Activated naive CD4-positive, alpha-beta T cell treated with anti-CD3 and anti-CD28 coated beads, Interleukin-2, amount 10 ng/mL, durations not matched to agents 7 days and 5 days (primary cell): ENCODE results near the gene NAA80.

Experiments used
- CTCF ChIA-PET: fragments of 350-600 bp; sonication (Branson Sonifier 250); formaldehyde crosslinking; loops from one replicate; lab custom pipeline; 2021; ENCODE audit warnings: antibody characterized with exemption; lab: Charles Lee
- DNase-seq: peaks from one replicate; pipeline ENCODE4 v3.0.0-alpha.2; 2020
- H3K27ac Mint-ChIP-seq: one replicate; pipeline ENCODE4 v1.8.0; 2021; ENCODE audit warnings: mild to moderate bottlenecking, moderate library complexity, mixed read lengths
- H3K27me3 Mint-ChIP-seq: one replicate; pipeline ENCODE4 v1.8.0; 2021; ENCODE audit warnings: mild to moderate bottlenecking, mixed read lengths
- H3K36me3 Mint-ChIP-seq: one replicate; pipeline ENCODE4 v1.8.0; 2021; ENCODE audit warnings: mixed read lengths
- H3K4me1 Mint-ChIP-seq: one replicate; pipeline ENCODE4 v1.8.0; 2021; ENCODE audit warnings: mixed read lengths
- H3K4me3 Mint-ChIP-seq: one replicate; pipeline ENCODE4 v1.8.0; 2021; ENCODE audit warnings: mild to moderate bottlenecking, moderate library complexity, mixed read lengths
- H3K9me3 Mint-ChIP-seq: one replicate; pipeline ENCODE4 v1.8.0; 2021; ENCODE audit warnings: mixed read lengths

NAA80 gene

GRCh38 chr3:50324351-50325112 is 25.3 kb upstream of the NAA80 start:
- Mint-ChIP-seq H3K9me3 (no peaks in the 10 kb centered on the region), H3K4me3 (peak overlapping the region; percentile 2), H3K4me1 (peaks cover 38% of the 10 kb centered on the region), H3K27ac (no peak overlapping the region), H3K36me3 (peaks cover 7% of the 10 kb centered on the region), H3K27me3 (no peaks in the 10 kb centered on the region)
- CTCF ChIA-PET: interaction anchor here (0.8 to 3.5 kb wide), 19 partner anchors 10 to 133 kb away, joined by 3 to 40 read pairs (median 5); partner anchors contain the start of genes CYB561D2, GNAT1, HYAL1 and HYAL3
- DNase-seq: peak; percentile 78

DNA sequence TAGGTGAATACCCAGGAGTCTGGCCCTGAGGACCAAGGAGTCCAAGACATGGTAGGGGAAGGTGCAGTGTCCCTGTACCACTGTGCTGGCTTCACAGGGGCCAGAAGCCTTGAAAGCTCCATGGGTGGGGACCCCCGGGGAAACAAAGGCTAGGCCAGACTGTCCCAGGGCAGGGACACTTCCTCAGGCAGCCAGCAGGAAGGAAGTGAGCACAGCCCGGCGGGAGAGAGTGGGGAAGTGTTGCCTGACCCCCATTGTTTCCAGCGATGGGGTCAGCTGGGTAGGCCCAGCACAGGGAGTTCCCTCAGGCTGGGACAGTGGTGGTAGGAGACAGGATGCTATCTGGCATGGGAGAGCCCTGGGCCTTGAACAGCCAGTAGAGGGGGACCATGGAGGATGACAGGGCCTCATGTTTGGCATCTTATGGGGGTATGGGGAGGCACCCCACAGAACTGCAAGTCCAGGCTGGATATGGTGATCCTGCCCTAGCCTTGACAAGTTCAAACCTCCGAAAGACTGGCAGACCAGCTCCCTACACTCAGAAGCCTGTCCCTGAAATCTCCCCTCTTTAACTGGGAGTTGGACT is 24.5 kb upstream of the NAA80 start:
- Mint-ChIP-seq H3K27me3 (no peaks in the 10 kb centered on the region), H3K27ac (no peak overlapping the region), H3K9me3 (no peaks in the 10 kb centered on the region), H3K4me3 (no peak overlapping the region), H3K4me1 (peaks cover 44% of the 10 kb centered on the region), H3K36me3 (peaks cover 5% of the 10 kb centered on the region)
- CTCF ChIA-PET: interaction anchor here (0.8 to 3.5 kb wide), 19 partner anchors 8 to 132 kb away, joined by 3 to 40 read pairs (median 5); partner anchors contain the start of genes CYB561D2, GNAT1, HYAL1 and HYAL3
- DNase-seq: no peak

GRCh38 chr3:50323092-50323600 is 23.9 kb upstream of the NAA80 start:
- Mint-ChIP-seq H3K4me1 (peaks cover 44% of the 10 kb centered on the region), H3K27ac (peak overlapping the region; percentile 19), H3K4me3 (peak overlapping the region; percentile 33), H3K27me3 (no peaks in the 10 kb centered on the region), H3K36me3 (peaks cover 5% of the 10 kb centered on the region), H3K9me3 (no peaks in the 10 kb centered on the region)
- no peak for DNase-seq
- CTCF ChIA-PET: interaction anchor here (1.0 to 3.5 kb wide), 6 partner anchors 9 to 51 kb away, joined by 3 to 40 read pairs (median 10); partner anchors contain the start of genes HYAL3 and NAA80

GRCh38 chr3:50322386-50323091 is 23.3 kb upstream of the NAA80 start, which contains the start of gene HYAL2:
Gene HYAL2, minus strand, starts transcription at chr3:50322745. Its CDS starts 2,256 bp downstream, at chr3:50320489.
- Mint-ChIP-seq H3K4me3 (peak within 1 kb of the TSS; percentile 72), H3K4me1 (peaks cover 44% of the 10 kb centered on the region), H3K9me3 (no peaks in the 10 kb centered on the region), H3K36me3 (peaks cover 5% of the 10 kb centered on the region), H3K27ac (peak within 1 kb of the TSS; percentile 91), H3K27me3 (no peaks in the 10 kb centered on the region)
- no peak for DNase-seq
- CTCF ChIA-PET: interaction anchor here (1.3 to 3.5 kb wide), 5 partner anchors 8 to 31 kb away, joined by 3 to 40 read pairs (median 8); partner anchors contain the start of genes HYAL3 and NAA80

GRCh38 chr3:50322115-50322385 is 22.8 kb upstream of the NAA80 start:
- CTCF ChIA-PET: interaction anchor here (1.3 to 3.5 kb wide), 4 partner anchors 8 to 31 kb away, joined by 3 to 15 read pairs (median 6); partner anchors contain the start of genes HYAL3 and NAA80
- H3K4me1 Mint-ChIP-seq: peaks cover 44% of the 10 kb centered on the region
- peak overlapping the region; percentile 72 for H3K4me3 Mint-ChIP-seq
- no peak for DNase-seq
- no peaks in the 10 kb centered on the region for H3K9me3 Mint-ChIP-seq
- no peak overlapping the region for H3K27ac Mint-ChIP-seq
- peaks cover 5% of the 10 kb centered on the region for H3K36me3 Mint-ChIP-seq
- no peaks in the 10 kb centered on the region for H3K27me3 Mint-ChIP-seq

- H3K36me3 Mint-ChIP-seq: peaks cover 5% of the 10 kb centered on the region
- peak overlapping the region; percentile 72 for H3K4me3 Mint-ChIP-seq
- no peaks in the 10 kb centered on the region for H3K27me3 Mint-ChIP-seq
- H3K4me1 Mint-ChIP-seq: peaks cover 45% of the 10 kb centered on the region
- peak overlapping the region; percentile 91 for H3K27ac Mint-ChIP-seq
- DNase-seq: peak; percentile 90
- H3K9me3 Mint-ChIP-seq: no peaks in the 10 kb centered on the region
- CTCF ChIA-PET: interaction anchor here (0.7 to 3.5 kb wide), 4 partner anchors 7 to 30 kb away, joined by 3 to 15 read pairs (median 6); partner anchors contain the start of genes HYAL3 and NAA80
These were observed 22.3 kb upstream of the NAA80 start for GRCh38 chr3:50321336-50322114.

- Mint-ChIP-seq H3K4me3 (peak overlapping the region; percentile 94), H3K9me3 (no peaks in the 10 kb centered on the region), H3K27me3 (no peaks in the 10 kb centered on the region), H3K36me3 (peaks cover 8% of the 10 kb centered on the region), H3K4me1 (peaks cover 47% of the 10 kb centered on the region), H3K27ac (peak overlapping the region; percentile 86)
- CTCF ChIA-PET: interaction anchor here (0.7 to 2.2 kb wide), 5 partner anchors 9 to 93 kb away, joined by 3 to 8 read pairs (median 4); partner anchors contain the start of genes HYAL3 and NAA80
- peak; percentile 80 for DNase-seq
These were observed 21.7 kb upstream of the NAA80 start for GRCh38 chr3:50320853-50321335.

- DNase-seq: peak; percentile 21
- Mint-ChIP-seq H3K36me3 (peaks cover 6% of the 10 kb centered on the region), H3K27ac (no peak overlapping the region), H3K9me3 (no peaks in the 10 kb centered on the region), H3K4me3 (peak overlapping the region; percentile 94), H3K4me1 (peaks cover 51% of the 10 kb centered on the region), H3K27me3 (no peaks in the 10 kb centered on the region)
- CTCF ChIA-PET: interaction anchor here (1.0 to 1.7 kb wide), 3 partner anchors 8 to 92 kb away, joined by 3 to 5 read pairs (median 4); partner anchors contain the start of gene TUSC2
These were observed 20.9 kb upstream of the NAA80 start for GRCh38 chr3:50319894-50320625.

DNA sequence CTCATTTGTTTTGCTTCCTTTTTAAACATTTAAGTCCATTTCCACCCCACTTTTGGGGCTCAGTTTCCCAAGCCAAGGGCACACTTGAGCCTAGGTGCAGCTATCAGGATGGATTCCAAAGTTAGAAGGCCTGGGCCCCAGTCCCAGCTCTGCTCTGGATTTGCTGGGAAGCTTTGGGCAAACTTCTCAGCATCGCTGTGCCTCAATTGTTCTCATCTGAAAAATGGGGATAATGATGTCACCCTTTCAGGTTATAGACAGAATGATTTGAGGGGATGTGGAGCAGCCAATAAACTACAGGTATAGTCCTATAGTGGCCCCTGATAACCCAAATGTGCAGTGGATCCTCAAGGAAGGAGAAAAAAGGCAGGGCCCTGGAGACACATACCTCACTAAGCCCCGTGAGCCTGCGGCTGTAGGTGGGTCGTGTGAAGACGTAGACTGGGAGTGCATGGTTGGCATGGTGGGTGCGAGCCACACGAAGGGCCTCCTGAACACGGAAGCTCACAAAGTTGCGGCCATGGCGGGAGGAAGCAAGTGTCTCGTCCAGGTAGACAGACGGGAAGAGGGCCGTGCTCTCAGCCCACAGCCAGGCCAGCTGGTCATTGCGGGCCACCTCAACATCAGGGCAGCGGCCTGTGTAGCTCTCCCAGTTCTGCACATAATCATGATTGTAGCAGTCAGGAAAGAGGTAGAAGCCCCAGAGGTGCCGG is 20.1 kb upstream of the NAA80 start:
- DNase-seq: peak; percentile 18
- Mint-ChIP-seq H3K27ac (no peak overlapping the region), H3K36me3 (peaks cover 6% of the 10 kb centered on the region), H3K4me3 (peak overlapping the region; percentile 94), H3K9me3 (no peaks in the 10 kb centered on the region), H3K27me3 (no peaks in the 10 kb centered on the region), H3K4me1 (peaks cover 45% of the 10 kb centered on the region)
- CTCF ChIA-PET: interaction anchor here (0.8 to 1.7 kb wide), 4 partner anchors 9 to 73 kb away, joined by 3 to 5 read pairs (median 4); partner anchors contain the start of gene TUSC2

DNA sequence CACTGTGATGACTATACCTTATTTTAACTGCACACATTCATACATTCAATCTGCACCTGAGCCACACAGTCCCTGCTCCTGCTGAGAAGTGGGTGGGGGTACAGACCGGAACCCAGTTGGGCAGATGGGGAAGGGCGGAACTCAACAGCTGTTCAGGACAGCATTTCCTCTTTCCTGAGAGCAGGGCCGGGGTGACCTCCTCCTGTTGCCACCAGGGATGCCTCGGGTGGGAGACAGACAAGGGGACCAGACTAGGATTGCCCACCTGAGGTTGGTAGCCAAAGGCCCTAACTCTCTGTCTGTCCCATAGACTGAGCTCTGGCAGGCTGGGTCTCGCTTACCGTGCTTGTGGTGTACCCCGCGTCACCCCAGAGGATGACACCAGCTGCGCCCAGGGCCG is 19.4 kb upstream of the NAA80 start:
- Mint-ChIP-seq H3K9me3 (no peaks in the 10 kb centered on the region), H3K36me3 (peaks cover 6% of the 10 kb centered on the region), H3K27ac (no peak overlapping the region), H3K4me1 (peaks cover 45% of the 10 kb centered on the region), H3K4me3 (no peak overlapping the region), H3K27me3 (no peaks in the 10 kb centered on the region)
- peak; percentile 18 for DNase-seq
- CTCF ChIA-PET: interaction anchor here (0.8 to 1.7 kb wide), 3 partner anchors 10 to 43 kb away, joined by 3 to 5 read pairs (median 3); partner anchors contain the start of gene TUSC2

DNA sequence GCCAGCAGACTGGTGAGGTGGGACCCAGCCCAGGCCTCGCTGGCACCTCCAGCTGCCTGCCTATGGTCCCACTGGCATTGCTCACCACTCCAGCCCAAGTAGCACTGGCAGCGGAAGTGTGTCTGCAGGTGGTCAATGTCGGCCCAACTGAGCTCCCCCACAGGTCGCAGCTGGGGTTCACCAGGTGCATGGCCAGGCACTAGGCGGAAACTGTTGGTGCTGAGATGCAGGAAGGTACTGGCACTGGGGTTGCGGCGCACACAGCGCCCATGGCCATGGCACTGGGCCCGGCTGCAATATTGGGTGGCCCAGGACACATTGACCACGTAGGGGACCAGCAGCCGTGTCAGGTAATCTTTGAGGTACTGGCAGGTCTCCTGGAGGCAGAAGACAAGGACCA is 19.0 kb upstream of the NAA80 start:
- Mint-ChIP-seq H3K4me1 (peaks cover 45% of the 10 kb centered on the region), H3K36me3 (peaks cover 6% of the 10 kb centered on the region), H3K4me3 (no peak overlapping the region), H3K27me3 (no peaks in the 10 kb centered on the region), H3K27ac (no peak overlapping the region), H3K9me3 (no peaks in the 10 kb centered on the region)
- no peak for DNase-seq
- CTCF ChIA-PET: no interaction called here

GRCh38 chr3:50317300-50317699 is 18.1 kb upstream of the NAA80 start:
- Mint-ChIP-seq H3K4me3 (no peak overlapping the region), H3K27ac (no peak overlapping the region), H3K9me3 (no peaks in the 10 kb centered on the region), H3K27me3 (no peaks in the 10 kb centered on the region), H3K36me3 (peaks cover 6% of the 10 kb centered on the region), H3K4me1 (peaks cover 45% of the 10 kb centered on the region)
- CTCF ChIA-PET: no interaction called here
- peak; percentile 18 for DNase-seq
